ENCODE results near the gene DDOST. TPM values are rescaled to one million over a fixed set of nuclear protein-coding genes. Genes with fewer than 3 reads are reported as not detected.

DDOST gene
- total RNA-seq, 2 donors from 2014 or later = 252 to 280 TPM

GRCh38 chr1:20670936-20671335 lies 9.8 kb upstream of the DDOST start:
- DNase-seq = no peak
- H3K36me3 Mint-ChIP-seq (ENCODE audit: low read depth) = no peaks in the 10 kb centered on the region
- H3K27ac Mint-ChIP-seq = no peak overlapping the region
- Histone ChIP-seq H3K9ac (ENCODE audit: extremely low read depth, low read length, poor library complexity, severe bottlenecking) (no peak overlapping the region), H3K36me3 (ENCODE audit: control insufficient read depth, insufficient read depth, low read length) (peaks cover 3% of the 10 kb centered on the region), H3K4me3 (ENCODE audit: low read length) (no peak overlapping the region), H3K27me3 (ENCODE audit: control insufficient read depth, insufficient read depth, low read length, poor library complexity, severe bottlenecking) (no peaks in the 10 kb centered on the region), H3K4me1 (ENCODE audit: control insufficient read depth, insufficient read depth, low read length) (no peaks in the 10 kb centered on the region), H3K27ac (ENCODE audit: low read depth, low read length) (no peak overlapping the region), H3K9me3 (ENCODE audit: control insufficient read depth, low read length) (no peaks in the 10 kb centered on the region)
- no peaks in the 10 kb centered on the region for H3K27me3 Mint-ChIP-seq (ENCODE audit: insufficient read depth)
- no peak overlapping the region for H3K4me3 Mint-ChIP-seq
- peaks cover 1% of the 10 kb centered on the region for H3K9me3 Mint-ChIP-seq
- TF ChIP-seq CTCF (conservative IDR thresholded peaks at IDR 0.05) = no peak
- WGBS, 2 experiments (ENCODE audit: insufficient coverage in 1 of 2, insufficient read length in 1 of 2) = 95 to 96% methylated on average over 4 to 5 of the region's 5 CpGs
- no peaks in the 10 kb centered on the region for H3K4me1 Mint-ChIP-seq

- Mint-ChIP-seq H3K4me1 (no peaks in the 10 kb centered on the region), H3K9me3 (peaks cover 1% of the 10 kb centered on the region), H3K27me3 (ENCODE audit: insufficient read depth) (no peaks in the 10 kb centered on the region), H3K27ac (no peak overlapping the region), H3K36me3 (ENCODE audit: low read depth) (no peaks in the 10 kb centered on the region), H3K4me3 (no peak overlapping the region)
- Histone ChIP-seq H3K9ac (ENCODE audit: extremely low read depth, low read length, poor library complexity, severe bottlenecking) (no peak overlapping the region), H3K9me3 (ENCODE audit: control insufficient read depth, low read length) (no peaks in the 10 kb centered on the region), H3K4me1 (ENCODE audit: control insufficient read depth, insufficient read depth, low read length) (no peaks in the 10 kb centered on the region), H3K36me3 (ENCODE audit: control insufficient read depth, insufficient read depth, low read length) (no peaks in the 10 kb centered on the region), H3K27ac (ENCODE audit: low read depth, low read length) (no peak overlapping the region), H3K4me3 (ENCODE audit: low read length) (no peak overlapping the region), H3K27me3 (ENCODE audit: control insufficient read depth, insufficient read depth, low read length, poor library complexity, severe bottlenecking) (no peaks in the 10 kb centered on the region)
- no peak for TF ChIP-seq CTCF (conservative IDR thresholded peaks at IDR 0.05)
- WGBS, 2 experiments (ENCODE audit: insufficient coverage in 1 of 2, insufficient read length in 1 of 2) = 100% methylated on average over 1 of the region's 1 CpG
- DNase-seq = no peak
Measured at GRCh38 chr1:20668581-20668980, 7.4 kb upstream of the DDOST start.

GRCh38 chr1:20666804-20667203 lies 5.6 kb upstream of the DDOST start:
- no peaks in the 10 kb centered on the region for H3K36me3 ChIP-seq (ENCODE audit: control insufficient read depth, insufficient read depth, low read length)
- 88 to 96% methylated on average over 1 of the region's 1 CpG for WGBS, 2 experiments (ENCODE audit: insufficient coverage in 1 of 2, insufficient read length in 1 of 2)
- no peak overlapping the region for H3K27ac ChIP-seq (ENCODE audit: low read depth, low read length)
- no peak overlapping the region for H3K4me3 ChIP-seq (ENCODE audit: low read length)
- Mint-ChIP-seq H3K4me1 (peaks cover 9% of the 10 kb centered on the region), H3K4me3 (no peak overlapping the region), H3K27ac (no peak overlapping the region), H3K9me3 (peaks cover 1% of the 10 kb centered on the region), H3K27me3 (ENCODE audit: insufficient read depth) (no peaks in the 10 kb centered on the region), H3K36me3 (ENCODE audit: low read depth) (no peaks in the 10 kb centered on the region)
- no peaks in the 10 kb centered on the region for H3K4me1 ChIP-seq (ENCODE audit: control insufficient read depth, insufficient read depth, low read length)
- H3K9me3 ChIP-seq (ENCODE audit: control insufficient read depth, low read length) = no peaks in the 10 kb centered on the region
- no peaks in the 10 kb centered on the region for H3K27me3 ChIP-seq (ENCODE audit: control insufficient read depth, insufficient read depth, low read length, poor library complexity, severe bottlenecking)
- no peak for DNase-seq
- H3K9ac ChIP-seq (ENCODE audit: extremely low read depth, low read length, poor library complexity, severe bottlenecking) = no peak overlapping the region
- no peak for TF ChIP-seq CTCF (conservative IDR thresholded peaks at IDR 0.05)

All from endodermal cell (in vitro differentiated cells).